ENCODE data around the gene WDFY4. TPM values are rescaled to one million over a fixed set of nuclear protein-coding genes. Genes with fewer than 3 reads are reported as not detected.

WDFY4 gene
- total and polyA plus RNA-seq, 2 experiments from 2014 or later = 0.14 TPM; not detected in 1

DNA sequence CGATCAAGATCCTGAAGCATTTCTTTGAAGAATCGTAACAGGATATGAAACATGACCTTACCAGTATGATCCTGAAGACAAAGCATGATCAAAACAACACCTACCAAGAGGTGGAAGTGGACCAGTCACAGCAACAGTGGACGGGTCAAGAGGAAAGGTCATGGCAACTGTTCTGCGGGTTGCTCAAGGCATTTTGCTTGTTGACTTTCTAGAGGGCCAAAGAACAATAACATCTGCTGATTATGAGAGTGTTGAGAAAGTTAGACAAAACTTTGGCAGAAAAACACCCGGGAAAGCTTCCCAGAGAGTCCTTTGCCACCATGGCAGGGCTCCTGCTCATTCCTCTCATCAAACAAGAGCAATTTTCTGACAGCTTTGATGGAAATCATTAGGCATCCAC is 320.6 kb downstream of the WDFY4 start:
- no peaks in the 10 kb centered on the region for H4K20me1 ChIP-seq (replicated peaks; ENCODE audit: insufficient read depth)
- H3K79me2 ChIP-seq (replicated peaks; ENCODE audit: insufficient read depth) = no peaks in the 10 kb centered on the region
- no peak overlapping the region for H3K27ac ChIP-seq (ENCODE audit: low read depth)
- no peak overlapping the region for H2AFZ ChIP-seq
- no peaks in the 10 kb centered on the region for H3K4me1 ChIP-seq (ENCODE audit: insufficient read depth)
- H3F3A ChIP-seq (replicated peaks; ENCODE audit: low read depth) = no peaks in the 10 kb centered on the region
- no peaks in the 10 kb centered on the region for H3K9me2 ChIP-seq (ENCODE audit: insufficient read depth)
- H3K4me3 ChIP-seq = no peak overlapping the region
- no peak for ATAC-seq
- H3K9me3 Mint-ChIP-seq = peaks cover 4% of the 10 kb centered on the region; the same call in 1 of the 3 replicates
- no peak overlapping the region for H3K27ac Mint-ChIP-seq
- no peak overlapping the region for H3K4me3 Mint-ChIP-seq
- no peaks in the 10 kb centered on the region for H3K27me3 ChIP-seq (ENCODE audit: insufficient read depth)
- no peaks in the 10 kb centered on the region for H3K36me3 Mint-ChIP-seq (ENCODE audit: low read depth)
- no peak for DNase-seq (ENCODE audit: low spot score)
- TF ChIP-seq, protein P1, sequence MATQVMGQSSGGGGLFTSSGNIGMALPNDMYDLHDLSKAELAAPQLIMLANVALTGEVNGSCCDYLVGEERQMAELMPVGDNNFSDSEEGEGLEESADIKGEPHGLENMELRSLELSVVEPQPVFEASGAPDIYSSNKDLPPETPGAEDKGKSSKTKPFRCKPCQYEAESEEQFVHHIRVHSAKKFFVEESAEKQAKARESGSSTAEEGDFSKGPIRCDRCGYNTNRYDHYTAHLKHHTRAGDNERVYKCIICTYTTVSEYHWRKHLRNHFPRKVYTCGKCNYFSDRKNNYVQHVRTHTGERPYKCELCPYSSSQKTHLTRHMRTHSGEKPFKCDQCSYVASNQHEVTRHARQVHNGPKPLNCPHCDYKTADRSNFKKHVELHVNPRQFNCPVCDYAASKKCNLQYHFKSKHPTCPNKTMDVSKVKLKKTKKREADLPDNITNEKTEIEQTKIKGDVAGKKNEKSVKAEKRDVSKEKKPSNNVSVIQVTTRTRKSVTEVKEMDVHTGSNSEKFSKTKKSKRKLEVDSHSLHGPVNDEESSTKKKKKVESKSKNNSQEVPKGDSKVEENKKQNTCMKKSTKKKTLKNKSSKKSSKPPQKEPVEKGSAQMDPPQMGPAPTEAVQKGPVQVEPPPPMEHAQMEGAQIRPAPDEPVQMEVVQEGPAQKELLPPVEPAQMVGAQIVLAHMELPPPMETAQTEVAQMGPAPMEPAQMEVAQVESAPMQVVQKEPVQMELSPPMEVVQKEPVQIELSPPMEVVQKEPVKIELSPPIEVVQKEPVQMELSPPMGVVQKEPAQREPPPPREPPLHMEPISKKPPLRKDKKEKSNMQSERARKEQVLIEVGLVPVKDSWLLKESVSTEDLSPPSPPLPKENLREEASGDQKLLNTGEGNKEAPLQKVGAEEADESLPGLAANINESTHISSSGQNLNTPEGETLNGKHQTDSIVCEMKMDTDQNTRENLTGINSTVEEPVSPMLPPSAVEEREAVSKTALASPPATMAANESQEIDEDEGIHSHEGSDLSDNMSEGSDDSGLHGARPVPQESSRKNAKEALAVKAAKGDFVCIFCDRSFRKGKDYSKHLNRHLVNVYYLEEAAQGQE (IDR thresholded peaks at IDR 0.05; ENCODE audit: unreplicated experiment) = no peak
- TF ChIP-seq ZNF331 (CRISPR knock-in tag; IDR thresholded peaks at IDR 0.05; ENCODE audit: low read depth) (no peak), ZNF114 (CRISPR knock-in tag; IDR thresholded peaks at IDR 0.05) (no peak), STAT1 (IDR thresholded peaks at IDR 0.05; ENCODE audit: unreplicated experiment) (no peak), NANOG (IDR thresholded peaks at IDR 0.05; ENCODE audit: borderline replicate concordance) (no peak), POLR2AphosphoS5 (IDR thresholded peaks at IDR 0.05; ENCODE audit: low read depth) (no peak), EZH2 (IDR thresholded peaks at IDR 0.05; ENCODE audit: low read depth, unreplicated experiment) (no peak), JUNB (IDR thresholded peaks at IDR 0.05; ENCODE audit: unreplicated experiment) (no peak), EZH2phosphoT487 (IDR thresholded peaks at IDR 0.05; ENCODE audit: unreplicated experiment) (no peak), CREB1 (CRISPR knock-in tag; IDR thresholded peaks at IDR 0.05; ENCODE audit: low read depth) (no peak)
- TF ChIP-seq, protein P2, sequence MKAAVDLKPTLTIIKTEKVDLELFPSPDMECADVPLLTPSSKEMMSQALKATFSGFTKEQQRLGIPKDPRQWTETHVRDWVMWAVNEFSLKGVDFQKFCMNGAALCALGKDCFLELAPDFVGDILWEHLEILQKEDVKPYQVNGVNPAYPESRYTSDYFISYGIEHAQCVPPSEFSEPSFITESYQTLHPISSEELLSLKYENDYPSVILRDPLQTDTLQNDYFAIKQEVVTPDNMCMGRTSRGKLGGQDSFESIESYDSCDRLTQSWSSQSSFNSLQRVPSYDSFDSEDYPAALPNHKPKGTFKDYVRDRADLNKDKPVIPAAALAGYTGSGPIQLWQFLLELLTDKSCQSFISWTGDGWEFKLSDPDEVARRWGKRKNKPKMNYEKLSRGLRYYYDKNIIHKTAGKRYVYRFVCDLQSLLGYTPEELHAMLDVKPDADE (IDR thresholded peaks at IDR 0.05) = no peak
- TF ChIP-seq, protein P3, sequence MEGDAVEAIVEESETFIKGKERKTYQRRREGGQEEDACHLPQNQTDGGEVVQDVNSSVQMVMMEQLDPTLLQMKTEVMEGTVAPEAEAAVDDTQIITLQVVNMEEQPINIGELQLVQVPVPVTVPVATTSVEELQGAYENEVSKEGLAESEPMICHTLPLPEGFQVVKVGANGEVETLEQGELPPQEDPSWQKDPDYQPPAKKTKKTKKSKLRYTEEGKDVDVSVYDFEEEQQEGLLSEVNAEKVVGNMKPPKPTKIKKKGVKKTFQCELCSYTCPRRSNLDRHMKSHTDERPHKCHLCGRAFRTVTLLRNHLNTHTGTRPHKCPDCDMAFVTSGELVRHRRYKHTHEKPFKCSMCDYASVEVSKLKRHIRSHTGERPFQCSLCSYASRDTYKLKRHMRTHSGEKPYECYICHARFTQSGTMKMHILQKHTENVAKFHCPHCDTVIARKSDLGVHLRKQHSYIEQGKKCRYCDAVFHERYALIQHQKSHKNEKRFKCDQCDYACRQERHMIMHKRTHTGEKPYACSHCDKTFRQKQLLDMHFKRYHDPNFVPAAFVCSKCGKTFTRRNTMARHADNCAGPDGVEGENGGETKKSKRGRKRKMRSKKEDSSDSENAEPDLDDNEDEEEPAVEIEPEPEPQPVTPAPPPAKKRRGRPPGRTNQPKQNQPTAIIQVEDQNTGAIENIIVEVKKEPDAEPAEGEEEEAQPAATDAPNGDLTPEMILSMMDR (conservative IDR thresholded peaks at IDR 0.05; ENCODE audit: low read depth in 2 of 2) = no peak
- TF ChIP-seq, protein P4, sequence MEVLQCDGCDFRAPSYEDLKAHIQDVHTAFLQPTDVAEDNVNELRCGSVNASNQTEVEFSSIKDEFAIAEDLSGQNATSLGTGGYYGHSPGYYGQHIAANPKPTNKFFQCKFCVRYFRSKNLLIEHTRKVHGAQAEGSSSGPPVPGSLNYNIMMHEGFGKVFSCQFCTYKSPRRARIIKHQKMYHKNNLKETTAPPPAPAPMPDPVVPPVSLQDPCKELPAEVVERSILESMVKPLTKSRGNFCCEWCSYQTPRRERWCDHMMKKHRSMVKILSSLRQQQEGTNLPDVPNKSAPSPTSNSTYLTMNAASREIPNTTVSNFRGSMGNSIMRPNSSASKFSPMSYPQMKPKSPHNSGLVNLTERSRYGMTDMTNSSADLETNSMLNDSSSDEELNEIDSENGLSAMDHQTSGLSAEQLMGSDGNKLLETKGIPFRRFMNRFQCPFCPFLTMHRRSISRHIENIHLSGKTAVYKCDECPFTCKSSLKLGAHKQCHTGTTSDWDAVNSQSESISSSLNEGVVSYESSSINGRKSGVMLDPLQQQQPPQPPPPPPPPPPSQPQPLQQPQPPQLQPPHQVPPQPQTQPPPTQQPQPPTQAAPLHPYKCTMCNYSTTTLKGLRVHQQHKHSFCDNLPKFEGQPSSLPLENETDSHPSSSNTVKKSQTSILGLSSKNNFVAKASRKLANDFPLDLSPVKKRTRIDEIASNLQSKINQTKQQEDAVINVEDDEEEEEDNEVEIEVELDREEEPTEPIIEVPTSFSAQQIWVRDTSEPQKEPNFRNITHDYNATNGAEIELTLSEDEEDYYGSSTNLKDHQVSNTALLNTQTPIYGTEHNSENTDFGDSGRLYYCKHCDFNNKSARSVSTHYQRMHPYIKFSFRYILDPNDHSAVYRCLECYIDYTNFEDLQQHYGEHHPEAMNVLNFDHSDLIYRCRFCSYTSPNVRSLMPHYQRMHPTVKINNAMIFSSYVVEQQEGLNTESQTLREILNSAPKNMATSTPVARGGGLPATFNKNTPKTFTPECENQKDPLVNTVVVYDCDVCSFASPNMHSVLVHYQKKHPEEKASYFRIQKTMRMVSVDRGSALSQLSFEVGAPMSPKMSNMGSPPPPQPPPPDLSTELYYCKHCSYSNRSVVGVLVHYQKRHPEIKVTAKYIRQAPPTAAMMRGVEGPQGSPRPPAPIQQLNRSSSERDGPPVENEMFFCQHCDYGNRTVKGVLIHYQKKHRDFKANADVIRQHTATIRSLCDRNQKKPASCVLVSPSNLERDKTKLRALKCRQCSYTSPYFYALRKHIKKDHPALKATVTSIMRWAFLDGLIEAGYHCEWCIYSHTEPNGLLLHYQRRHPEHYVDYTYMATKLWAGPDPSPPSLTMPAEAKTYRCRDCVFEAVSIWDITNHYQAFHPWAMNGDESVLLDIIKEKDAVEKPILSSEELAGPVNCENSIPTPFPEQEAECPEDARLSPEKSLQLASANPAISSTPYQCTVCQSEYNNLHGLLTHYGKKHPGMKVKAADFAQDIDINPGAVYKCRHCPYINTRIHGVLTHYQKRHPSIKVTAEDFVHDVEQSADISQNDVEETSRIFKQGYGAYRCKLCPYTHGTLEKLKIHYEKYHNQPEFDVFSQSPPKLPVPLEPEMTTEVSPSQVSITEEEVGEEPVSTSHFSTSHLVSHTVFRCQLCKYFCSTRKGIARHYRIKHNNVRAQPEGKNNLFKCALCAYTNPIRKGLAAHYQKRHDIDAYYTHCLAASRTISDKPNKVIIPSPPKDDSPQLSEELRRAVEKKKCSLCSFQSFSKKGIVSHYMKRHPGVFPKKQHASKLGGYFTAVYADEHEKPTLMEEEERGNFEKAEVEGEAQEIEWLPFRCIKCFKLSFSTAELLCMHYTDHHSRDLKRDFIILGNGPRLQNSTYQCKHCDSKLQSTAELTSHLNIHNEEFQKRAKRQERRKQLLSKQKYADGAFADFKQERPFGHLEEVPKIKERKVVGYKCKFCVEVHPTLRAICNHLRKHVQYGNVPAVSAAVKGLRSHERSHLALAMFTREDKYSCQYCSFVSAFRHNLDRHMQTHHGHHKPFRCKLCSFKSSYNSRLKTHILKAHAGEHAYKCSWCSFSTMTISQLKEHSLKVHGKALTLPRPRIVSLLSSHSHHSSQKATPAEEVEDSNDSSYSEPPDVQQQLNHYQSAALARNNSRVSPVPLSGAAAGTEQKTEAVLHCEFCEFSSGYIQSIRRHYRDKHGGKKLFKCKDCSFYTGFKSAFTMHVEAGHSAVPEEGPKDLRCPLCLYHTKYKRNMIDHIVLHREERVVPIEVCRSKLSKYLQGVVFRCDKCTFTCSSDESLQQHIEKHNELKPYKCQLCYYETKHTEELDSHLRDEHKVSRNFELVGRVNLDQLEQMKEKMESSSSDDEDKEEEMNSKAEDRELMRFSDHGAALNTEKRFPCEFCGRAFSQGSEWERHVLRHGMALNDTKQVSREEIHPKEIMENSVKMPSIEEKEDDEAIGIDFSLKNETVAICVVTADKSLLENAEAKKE (CRISPR knock-in tag; IDR thresholded peaks at IDR 0.05) = no peak
- no peak overlapping the region for H3K4me2 ChIP-seq
- peaks cover 9% of the 10 kb centered on the region for H3K4me1 Mint-ChIP-seq
- peaks cover 5% of the 10 kb centered on the region for H3K27me3 Mint-ChIP-seq (ENCODE audit: insufficient read depth, low read depth, poor library complexity)
- H3K36me3 ChIP-seq (ENCODE audit: insufficient read depth) = no peaks in the 10 kb centered on the region
